Measurements from ENCODE around the gene CD99L2.

- no peak for TF ChIP-seq CTCF (IDR thresholded peaks at IDR 0.05)
- TF ChIP-seq POLR2A (IDR thresholded peaks at IDR 0.05) = no peak
Measured at GRCh38 chrX:150767045-150767395, 131.4 kb downstream of the CD99L2 start.
